Stomach (tissue), 4 donors: ENCODE data around the gene DOCK9.

ENCODE experiments used
- CTCF ChIP-seq, 7 experiments: fragments of 450-650 bp in 4 of 7; fragments of 200-600 bp in 3 of 7; sonication (generic) in 3 of 7; IDR thresholded peaks; one replicate each; pipeline ENCODE4 v1.5.1; 2016 to 2019; ENCODE audit warnings: antibody characterized with exemption in 7 of 7, control low read depth in 2 of 7, mild to moderate bottlenecking in 1 of 7
- POLR2A ChIP-seq, 4 donors: fragments of 450-650 bp; IDR thresholded peaks; one replicate each; pipeline ENCODE4 v1.6.1; 2016; ENCODE audit warnings: antibody characterized with exemption in 4 of 4, control low read depth in 2 of 4, mild to moderate bottlenecking in 1 of 4, moderate library complexity in 1 of 4

GRCh38 chr13:98997011-98997730 lies 19.3 kb upstream of the DOCK9 start:
- TF ChIP-seq POLR2A (IDR thresholded peaks at IDR 0.05) (no peak), CTCF (IDR thresholded peaks at IDR 0.05) (no peak)
